NCI-H446 treated with DMSO at 0.1 percent for 48 hours (cell line): ENCODE results near the gene PPT2.
"Not testable (repeated sequence)": the region's sequence is repeated elsewhere in the genome, so short reads cannot be mapped to it uniquely, and the experiment has no call there.

Experiments used
- DNase-seq: peaks from one replicate; lab custom pipeline; 2025; lab: John Stamatoyannopoulos, UW

The PPT2 gene

GRCh38 chr6:32127409-32127716 lies 26.6 kb upstream of the PPT2 start:
- DNase-seq = no peak

- peak; percentile 99 for DNase-seq
Observed at GRCh38 chr6:32127717-32128592, 26.0 kb upstream of the PPT2 start, which contains the start of gene ATF6B. Gene ATF6B, minus strand, starts transcription at chr6:32128246. Its CDS starts 39 bp downstream, at chr6:32128207.

GRCh38 chr6:32128751-32129296 lies 25.1 kb upstream of the PPT2 start:
- no peak for DNase-seq

GRCh38 chr6:32129297-32130088 lies 24.4 kb upstream of the PPT2 start:
- DNase-seq = no peak

GRCh38 chr6:32131439-32131948 lies 22.4 kb upstream of the PPT2 start:
- DNase-seq = no peak

- DNase-seq = no peak
Observed at GRCh38 chr6:32132110-32132509, 21.8 kb upstream of the PPT2 start.

GRCh38 chr6:32133786-32134185 lies 20.2 kb upstream of the PPT2 start:
- no peak for DNase-seq

- no peak for DNase-seq
Observed at GRCh38 chr6:32137454-32137853, 16.5 kb upstream of the PPT2 start.

GRCh38 chr6:32139590-32139989 lies 14.4 kb upstream of the PPT2 start:
- no peak for DNase-seq

- no peak for DNase-seq
Observed at GRCh38 chr6:32140420-32141046, 13.4 kb upstream of the PPT2 start.

- not testable (repeated sequence) for DNase-seq
Observed at GRCh38 chr6:32144238-32144637, 9.7 kb upstream of the PPT2 start.

GRCh38 chr6:32146287-32146686 lies 7.7 kb upstream of the PPT2 start:
- DNase-seq = no peak

- DNase-seq = no peak
Observed at GRCh38 chr6:32146687-32147086, 7.3 kb upstream of the PPT2 start.

- DNase-seq = no peak
Observed at GRCh38 chr6:32147401-32148132, 6.4 kb upstream of the PPT2 start.

GRCh38 chr6:32148289-32149091 lies 5.5 kb upstream of the PPT2 start:
- no peak for DNase-seq

GRCh38 chr6:32149092-32149755 lies 4.7 kb upstream of the PPT2 start:
- no peak for DNase-seq

GRCh38 chr6:32149932-32150870 lies 3.7 kb upstream of the PPT2 start:
- no peak for DNase-seq

- peak; percentile 49 for DNase-seq
Observed at GRCh38 chr6:32151181-32151862, 2.6 kb upstream of the PPT2 start.
